Osteoblast (primary cell): ENCODE data around the gene PLEKHA7. TPM values are rescaled to one million over a fixed set of nuclear protein-coding genes. Genes with fewer than 3 reads are reported as not detected.

Experiments used
- DNase-seq: peaks from one replicate; pipeline ENCODE4 v3.0.0; 2011; ENCODE audit warnings: low spot score, mixed read lengths; ENCODE audit not compliant: insufficient read length; ENCODE audit errors: missing footprints
- H2AFZ ChIP-seq: 2 replicates; pipeline ENCODE4 v1.6.0; 2011; ENCODE audit warnings: mild to moderate bottlenecking, low read length
- H3K27ac ChIP-seq: 2 replicates; pipeline ENCODE4 v1.5.1; 2011; ENCODE audit warnings: mild to moderate bottlenecking, low read depth, low read length, moderate library complexity
- H3K27me3 ChIP-seq: 2 replicates; pipeline ENCODE4 v1.6.0; 2012; ENCODE audit warnings: mild to moderate bottlenecking, control low read depth, inconsistent platforms, low read length, moderate library complexity; ENCODE audit not compliant: insufficient read depth
- H3K36me3 ChIP-seq: 2 replicates; pipeline ENCODE4 v1.5.1; 2011; ENCODE audit warnings: mild to moderate bottlenecking, low read length, control low read depth, moderate library complexity; ENCODE audit not compliant: insufficient read depth
- H3K4me1 ChIP-seq: 2 replicates; pipeline ENCODE4 v1.5.1; 2011; ENCODE audit warnings: mild to moderate bottlenecking, low read length, control low read depth, moderate library complexity; ENCODE audit not compliant: insufficient read depth
- H3K4me2 ChIP-seq: 2 replicates; pipeline ENCODE4 v1.6.0; 2011; ENCODE audit warnings: mild to moderate bottlenecking, low read length; ENCODE audit not compliant: insufficient read depth
- H3K4me3 ChIP-seq: fragments of 200-600 bp; sonication (generic); 3 replicates; pipeline ENCODE4 v1.5.1; 2012; ENCODE audit warnings: mild to moderate bottlenecking, low read length, inconsistent platforms; ENCODE audit not compliant: insufficient read depth
- H3K79me2 ChIP-seq: 2 replicates; pipeline ENCODE4 v1.6.0; 2012; ENCODE audit warnings: mild to moderate bottlenecking, low read length, control low read depth, inconsistent platforms; ENCODE audit not compliant: insufficient read depth
- H3K9me3 ChIP-seq: 2 replicates; pipeline ENCODE4 v1.5.1; 2011; ENCODE audit warnings: low read depth, low read length, control low read depth
- H4K20me1 ChIP-seq: 2 replicates; pipeline ENCODE4 v1.6.0; 2012; ENCODE audit warnings: mild to moderate bottlenecking, low read length, control low read depth; ENCODE audit not compliant: insufficient read depth
- CTCF ChIP-seq: IDR thresholded peaks from 2 replicates; pipeline ENCODE4 v1.5.1; 2011; ENCODE audit warnings: mild to moderate bottlenecking, low read depth, low read length, moderate library complexity; ENCODE audit errors: extremely low read depth
- total RNA-seq: library from RNA; depleted of rRNA; stranded (reverse); fragments of >200 nt; gene quantifications from 2 replicates; pipeline ENCODE4 v1.2.3, GENCODE V29; 2012

The PLEKHA7 gene
- total RNA-seq, 1 donor: 1.1 TPM

DNA sequence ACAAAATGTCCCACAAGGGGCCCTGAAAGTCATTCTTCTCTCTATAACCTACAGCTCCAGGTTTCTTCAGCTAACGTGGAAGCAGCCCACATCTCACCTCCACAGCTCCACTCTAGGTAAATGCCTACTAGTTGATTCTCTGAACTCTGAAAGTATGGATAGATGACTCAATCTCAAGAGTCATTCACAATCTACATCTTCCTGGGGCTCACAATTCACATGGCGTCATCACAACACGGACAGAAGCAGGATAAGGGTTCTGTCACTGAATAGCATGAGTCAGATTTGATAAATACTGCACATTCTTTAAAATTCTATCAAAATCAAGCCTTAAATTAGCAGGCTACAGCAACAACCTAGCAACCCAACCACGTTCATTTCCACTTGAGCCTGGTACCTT, 96.3 kb downstream of the PLEKHA7 start:
- Histone ChIP-seq H3K4me1 (no peaks in the 10 kb centered on the region), H3K79me2 (no peaks in the 10 kb centered on the region), H3K36me3 (no peaks in the 10 kb centered on the region)

DNA sequence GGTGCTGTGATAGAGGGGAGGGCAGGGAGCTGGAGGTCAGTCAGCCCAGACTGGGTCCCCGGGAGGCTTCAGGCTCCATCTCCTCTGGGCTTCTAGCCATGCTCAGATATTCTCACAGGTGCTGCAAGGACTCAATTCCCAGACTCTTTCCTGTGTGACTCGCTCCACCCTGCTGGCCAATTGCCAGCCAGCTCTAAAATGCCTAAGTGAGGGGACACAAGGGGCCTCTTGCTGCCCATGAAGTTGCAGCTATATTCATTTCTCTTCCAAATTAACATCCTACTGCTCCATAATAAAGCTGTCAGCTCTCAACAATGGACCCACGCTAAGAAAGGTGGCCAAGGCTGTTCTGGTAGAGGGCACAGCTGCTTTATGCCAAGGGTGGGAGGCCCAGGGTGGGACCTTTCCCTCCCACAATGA, 101.5 kb downstream of the PLEKHA7 start:
- H3K4me3 ChIP-seq: no peak overlapping the region
- H3K4me2 ChIP-seq: no peak overlapping the region
- no peak for TF ChIP-seq CTCF
- no peaks in the 10 kb centered on the region for H3K9me3 ChIP-seq
- H3K27ac ChIP-seq: no peak overlapping the region
- H2AFZ ChIP-seq: no peak overlapping the region
- peaks cover 6% of the 10 kb centered on the region for H3K27me3 ChIP-seq
- H4K20me1 ChIP-seq: no peaks in the 10 kb centered on the region
- H3K79me2 ChIP-seq: no peaks in the 10 kb centered on the region
- no peaks in the 10 kb centered on the region for H3K4me1 ChIP-seq
- no peak for DNase-seq
- H3K36me3 ChIP-seq: no peaks in the 10 kb centered on the region

More for the DNA sequence above, 96.3 kb downstream of the PLEKHA7 start:
- Histone ChIP-seq H3K27me3 (peaks cover 13% of the 10 kb centered on the region), H3K4me2 (no peak overlapping the region), H2AFZ (no peak overlapping the region), H4K20me1 (no peaks in the 10 kb centered on the region), H3K4me3 (no peak overlapping the region), H3K9me3 (no peaks in the 10 kb centered on the region), H3K27ac (no peak overlapping the region)
- TF ChIP-seq CTCF: no peak
- no peak for DNase-seq

DNA sequence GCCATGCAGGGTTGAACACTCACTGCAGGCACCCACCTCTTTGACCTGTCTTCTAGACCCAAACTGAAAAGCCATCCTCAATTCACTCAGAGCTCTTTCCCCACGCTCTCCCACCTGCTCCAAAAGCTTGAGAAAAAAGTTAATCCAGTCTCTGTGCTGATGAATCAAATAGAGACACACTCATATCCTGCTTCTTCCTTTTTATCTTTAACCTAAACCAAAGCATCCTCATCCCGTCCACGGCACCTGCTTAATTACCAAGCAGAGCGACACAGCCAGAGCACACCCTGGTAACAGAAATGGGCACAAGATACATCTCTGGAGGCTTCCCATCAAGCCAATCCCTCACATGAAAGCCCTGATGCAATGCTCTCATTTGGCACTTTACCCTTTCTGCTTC, 102.6 kb downstream of the PLEKHA7 start:
- H3K4me2 ChIP-seq: no peak overlapping the region
- no peaks in the 10 kb centered on the region for H3K9me3 ChIP-seq
- no peaks in the 10 kb centered on the region for H4K20me1 ChIP-seq
- H3K36me3 ChIP-seq: no peaks in the 10 kb centered on the region
- no peak for DNase-seq
- H3K27ac ChIP-seq: no peak overlapping the region
- no peaks in the 10 kb centered on the region for H3K4me1 ChIP-seq
- no peak overlapping the region for H3K4me3 ChIP-seq
- no peak for TF ChIP-seq CTCF
- H3K79me2 ChIP-seq: no peaks in the 10 kb centered on the region
- no peak overlapping the region for H2AFZ ChIP-seq
- peaks cover 3% of the 10 kb centered on the region for H3K27me3 ChIP-seq

GRCh38 chr11:16911186-16911585, 103.0 kb downstream of the PLEKHA7 start:
- no peak overlapping the region for H3K4me3 ChIP-seq
- no peak for TF ChIP-seq CTCF
- H3K27me3 ChIP-seq: peaks cover 3% of the 10 kb centered on the region
- DNase-seq: no peak
- no peak overlapping the region for H3K27ac ChIP-seq
- H3K79me2 ChIP-seq: no peaks in the 10 kb centered on the region
- H3K36me3 ChIP-seq: no peaks in the 10 kb centered on the region
- H4K20me1 ChIP-seq: no peaks in the 10 kb centered on the region
- no peaks in the 10 kb centered on the region for H3K9me3 ChIP-seq
- H3K4me2 ChIP-seq: no peak overlapping the region
- H2AFZ ChIP-seq: no peak overlapping the region
- no peaks in the 10 kb centered on the region for H3K4me1 ChIP-seq
